DMS114 treated with DMSO at 0.1 percent for 48 hours (cell line): ENCODE results near the gene SKAP2.

Experiments
- DNase-seq: peaks from one replicate; lab custom pipeline; 2025; ENCODE audit not compliant: unreplicated experiment; lab: John Stamatoyannopoulos, UW

SKAP2 gene, protein sequence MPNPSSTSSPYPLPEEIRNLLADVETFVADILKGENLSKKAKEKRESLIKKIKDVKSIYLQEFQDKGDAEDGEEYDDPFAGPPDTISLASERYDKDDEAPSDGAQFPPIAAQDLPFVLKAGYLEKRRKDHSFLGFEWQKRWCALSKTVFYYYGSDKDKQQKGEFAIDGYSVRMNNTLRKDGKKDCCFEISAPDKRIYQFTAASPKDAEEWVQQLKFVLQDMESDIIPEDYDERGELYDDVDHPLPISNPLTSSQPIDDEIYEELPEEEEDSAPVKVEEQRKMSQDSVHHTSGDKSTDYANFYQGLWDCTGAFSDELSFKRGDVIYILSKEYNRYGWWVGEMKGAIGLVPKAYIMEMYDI

GRCh38 chr7:26864309-26865093 is at the start of gene SKAP2:
Gene SKAP2, minus strand, starts transcription at chr7:26864590. Its CDS starts 161 bp downstream, at chr7:26864429.
- DNase-seq = peak; percentile 97

DNA sequence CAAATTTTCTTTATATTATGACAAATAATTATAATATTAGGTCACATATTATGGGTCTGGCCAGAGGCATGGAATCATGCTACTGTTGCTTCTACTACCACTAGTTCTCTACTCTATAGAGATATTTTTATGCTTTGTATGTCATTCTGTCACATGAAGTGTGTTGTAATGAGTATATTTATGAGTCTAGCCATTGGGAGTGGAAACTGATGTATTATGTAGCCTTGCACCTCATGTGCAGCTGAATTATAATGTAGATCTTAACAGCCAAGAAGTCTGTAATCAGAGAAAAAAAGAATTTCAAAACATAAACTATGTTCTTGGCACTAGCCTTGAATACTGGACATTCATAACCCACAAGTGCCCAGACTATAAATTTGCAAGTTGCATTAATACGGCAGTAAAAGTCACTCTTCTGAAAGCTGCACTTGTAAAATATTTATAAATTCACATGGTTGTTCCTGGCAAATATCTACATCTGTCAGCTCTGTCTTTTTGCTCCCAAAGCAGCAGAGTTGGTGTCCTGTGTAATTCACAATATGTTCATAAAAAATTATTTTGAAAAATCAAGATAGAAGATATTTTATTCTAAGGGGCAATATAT is 48.6 kb upstream of the SKAP2 start:
- DNase-seq = no peak

GRCh38 chr7:26912338-26912737 is 47.9 kb upstream of the SKAP2 start:
- DNase-seq = no peak

DNA sequence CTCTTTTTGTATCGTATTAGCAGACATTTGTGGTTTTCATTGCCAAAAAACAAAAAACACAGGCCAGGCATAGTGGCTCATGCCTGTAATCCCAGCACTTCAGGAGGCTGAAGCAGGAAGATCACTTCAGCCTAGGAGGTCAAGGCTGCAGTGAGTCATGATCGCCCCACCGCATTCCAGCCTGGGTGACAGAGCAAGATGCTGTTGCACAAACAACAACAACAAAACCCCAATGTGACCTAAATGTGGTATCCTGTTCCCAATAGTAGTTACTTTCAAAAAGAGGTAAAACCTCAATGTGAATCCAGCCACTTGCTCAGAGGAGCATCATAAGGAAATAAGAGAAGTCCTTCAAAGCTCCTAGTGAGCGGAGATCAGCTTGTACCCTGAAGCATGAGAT is 45.8 kb upstream of the SKAP2 start:
- no peak for DNase-seq

GRCh38 chr7:26900251-26900650 is 35.9 kb upstream of the SKAP2 start:
- DNase-seq = no peak

DNA sequence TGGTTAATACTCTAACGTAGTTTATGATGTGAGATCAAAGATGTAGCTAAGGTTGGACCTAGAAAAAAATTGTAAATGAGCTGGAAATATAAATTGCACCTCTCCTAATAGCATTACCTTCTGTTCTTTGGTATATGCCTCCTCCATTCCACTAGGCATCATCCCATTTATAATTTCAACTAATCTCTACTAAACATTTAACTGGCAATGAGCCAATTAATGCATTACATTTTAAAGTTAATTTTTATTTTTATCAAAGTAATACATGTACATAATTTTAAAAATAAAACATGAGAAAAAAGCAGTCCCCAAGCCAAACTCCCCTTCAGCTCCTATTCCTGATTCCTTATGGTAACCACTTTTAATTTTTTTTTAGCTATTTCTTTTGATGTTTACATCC is 35.1 kb upstream of the SKAP2 start:
- DNase-seq = no peak

- DNase-seq = no peak
These were observed 34.5 kb upstream of the SKAP2 start for GRCh38 chr7:26898891-26899290.

GRCh38 chr7:26897928-26898327 is 33.5 kb upstream of the SKAP2 start:
- no peak for DNase-seq

DNA sequence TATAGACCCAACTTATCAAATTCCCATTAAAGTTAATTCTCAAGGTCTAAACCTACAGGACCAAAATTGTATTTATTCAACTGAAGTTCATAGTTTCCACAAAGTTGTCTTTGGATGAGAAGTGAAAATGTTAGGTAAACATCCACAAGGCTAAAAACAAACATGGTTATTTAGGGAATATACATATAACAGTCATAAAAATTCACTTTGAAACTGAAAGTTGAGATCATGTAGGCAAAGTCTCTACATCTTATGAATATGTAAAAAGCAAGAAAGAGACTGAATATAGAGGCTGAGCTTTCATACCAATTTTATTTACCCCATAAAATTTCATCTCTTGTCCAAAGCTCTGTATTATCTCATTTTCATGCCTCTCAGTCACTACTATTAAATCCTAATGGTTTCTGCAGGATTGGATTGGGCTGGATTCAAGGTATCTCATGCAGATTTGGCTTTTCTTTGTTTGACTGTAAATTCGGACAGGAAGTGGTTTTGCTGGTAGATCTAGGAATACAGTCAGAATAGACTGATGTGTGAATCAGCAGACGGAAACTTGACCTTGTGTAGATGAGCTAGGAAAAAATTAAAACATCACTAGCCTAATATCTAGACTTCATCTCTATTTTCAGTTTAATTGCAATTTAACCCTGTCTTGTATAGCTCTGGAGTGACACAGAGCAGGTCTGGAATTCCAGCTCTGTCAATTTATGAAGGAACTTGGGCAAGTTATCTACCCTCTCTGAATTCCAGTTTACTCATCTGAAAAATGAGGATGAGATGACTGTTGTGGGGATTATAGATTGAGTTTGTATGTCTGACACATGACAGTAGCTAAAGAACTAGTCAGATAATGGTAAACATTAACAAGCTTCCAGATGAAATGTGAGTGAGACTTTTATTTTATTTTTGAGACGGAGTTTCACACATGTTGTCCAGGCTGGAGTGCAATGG is 27.3 kb upstream of the SKAP2 start:
- DNase-seq = no peak

GRCh38 chr7:26880852-26881251 is 16.5 kb upstream of the SKAP2 start:
- no peak for DNase-seq

DNA sequence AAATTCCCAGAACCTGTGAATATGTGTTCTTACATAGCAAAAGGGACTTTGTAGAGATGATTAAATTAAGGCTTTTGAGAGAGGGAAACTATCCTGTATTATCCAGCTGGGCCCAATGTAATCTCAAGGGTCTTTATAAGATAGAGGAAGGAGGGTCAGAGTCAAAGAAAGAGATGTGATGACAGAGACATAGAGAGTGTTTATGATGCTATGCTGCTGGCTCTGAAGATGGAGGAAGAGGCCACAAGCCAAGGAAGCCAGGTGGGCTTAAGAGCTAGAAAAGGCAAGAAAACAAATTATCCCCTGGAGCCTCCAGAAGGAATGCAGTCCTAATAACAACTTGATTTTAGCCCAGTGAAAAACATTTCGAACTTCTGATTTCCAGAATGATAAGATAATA is 15.3 kb upstream of the SKAP2 start:
- no peak for DNase-seq

DNA sequence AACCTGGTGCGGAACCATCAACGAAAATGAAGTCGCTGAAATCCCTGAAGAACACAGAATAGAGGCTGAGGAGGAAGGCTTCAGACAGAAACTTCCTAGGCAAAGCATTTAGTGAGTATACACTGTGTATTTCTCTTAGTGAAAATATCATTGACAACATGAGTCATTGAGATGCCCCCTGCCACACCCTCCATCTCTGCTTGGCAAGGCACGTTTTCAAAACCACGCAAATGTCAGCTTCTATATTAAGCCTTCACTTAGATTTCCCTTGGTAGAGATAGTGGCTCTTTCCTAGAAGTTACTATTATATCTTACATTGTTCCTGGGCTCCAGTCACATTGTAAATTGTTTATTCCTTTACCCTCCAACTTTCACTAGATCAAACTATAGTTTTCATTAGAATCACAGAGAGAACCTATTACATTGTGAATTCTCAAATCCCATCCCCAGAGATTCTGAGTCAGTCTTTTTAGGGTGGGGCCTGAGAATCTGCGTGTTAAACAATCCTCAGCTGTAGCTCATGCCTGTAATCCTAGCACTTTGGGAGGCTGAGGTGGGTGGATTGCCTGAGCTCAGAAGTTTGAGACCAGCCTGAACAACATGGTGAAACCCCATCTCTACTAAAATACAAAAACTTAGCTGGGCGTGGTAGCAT is 4.6 kb upstream of the SKAP2 start:
- no peak for DNase-seq

DNA sequence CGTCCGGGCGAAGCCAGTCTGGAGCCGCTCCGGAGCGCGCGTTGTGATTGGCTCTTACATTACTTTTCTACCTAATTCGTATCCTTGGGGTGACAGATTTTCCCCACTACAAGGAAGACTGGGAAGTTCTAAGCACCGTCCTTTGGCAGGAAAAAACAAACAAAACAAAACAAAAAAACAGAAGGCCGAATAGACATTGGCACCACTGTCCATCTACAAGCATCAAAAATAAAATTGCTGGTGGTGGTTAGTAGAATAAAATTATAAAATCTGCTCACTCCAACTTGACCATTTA is 651 bp upstream of the SKAP2 start:
- DNase-seq = no peak

- peak; percentile 30 for DNase-seq
These were observed 677 bp downstream of the SKAP2 start for GRCh38 chr7:26863518-26864308.

GRCh38 chr7:26862834-26863233 is 1.6 kb downstream of the SKAP2 start:
- no peak for DNase-seq

DNA sequence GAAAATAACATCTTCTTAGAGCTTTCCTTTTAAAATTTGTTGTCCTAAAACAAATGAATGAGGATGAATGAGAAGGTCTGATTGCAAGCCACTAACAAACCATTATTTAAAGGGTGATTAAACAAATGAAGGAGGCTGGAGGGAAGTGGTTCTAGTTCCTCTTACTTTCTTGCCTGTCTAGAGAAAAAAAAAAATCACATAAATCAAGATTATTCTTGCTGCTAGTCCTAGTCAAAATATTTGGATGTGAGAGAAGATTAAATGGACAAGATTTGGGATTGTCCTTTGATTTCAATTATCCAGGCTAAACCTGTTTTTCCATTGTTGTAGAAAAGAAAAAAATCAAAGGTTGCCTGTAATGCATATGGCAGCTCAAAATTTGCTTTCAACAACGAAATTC is 3.3 kb downstream of the SKAP2 start:
- no peak for DNase-seq

DNA sequence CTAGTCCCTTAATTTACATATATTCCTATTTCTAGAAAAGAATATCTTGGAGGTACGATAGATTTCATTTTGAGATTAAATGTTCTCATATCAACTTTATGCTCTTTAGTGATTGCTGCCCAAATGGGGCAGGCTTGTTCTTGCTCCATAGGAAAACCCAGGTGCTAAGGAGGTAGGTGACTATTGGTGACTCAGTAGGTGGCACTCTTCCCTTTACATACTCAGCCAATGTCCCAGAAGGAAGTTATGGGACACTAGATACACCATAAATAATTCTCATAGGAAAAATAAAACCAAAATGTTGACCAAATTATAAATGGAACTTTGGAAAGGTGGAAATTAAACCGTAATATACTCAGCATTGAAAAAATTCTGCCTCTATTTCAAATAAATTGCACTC is 4.0 kb downstream of the SKAP2 start:
- no peak for DNase-seq

- no peak for DNase-seq
These were observed 4.7 kb downstream of the SKAP2 start for GRCh38 chr7:26859720-26860119.

- DNase-seq = no peak
These were observed 5.7 kb downstream of the SKAP2 start for GRCh38 chr7:26858735-26859134.

DNA sequence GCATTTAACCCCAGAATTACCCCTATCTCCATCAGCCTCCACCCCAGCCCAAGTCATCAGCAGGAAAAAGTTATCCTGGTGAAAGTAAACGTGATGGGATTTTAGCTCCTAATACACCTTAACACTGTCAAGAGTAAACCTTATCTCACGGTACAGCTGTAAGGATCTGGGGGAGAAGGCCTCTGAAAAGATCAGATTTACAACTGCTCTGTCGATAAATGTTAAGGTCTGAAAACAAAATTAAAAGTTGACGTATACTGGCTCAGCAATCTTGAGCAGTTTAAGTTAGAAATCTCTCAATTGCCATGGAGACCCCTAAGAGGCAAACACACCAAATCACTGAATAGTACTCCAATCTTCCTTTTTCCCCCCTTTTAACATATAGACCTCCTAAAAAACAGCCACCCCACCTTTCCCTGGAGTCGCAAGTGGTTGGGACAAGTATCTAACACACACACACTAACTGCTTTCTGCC is 6.1 kb downstream of the SKAP2 start:
- DNase-seq = no peak
